ENCODE measurements around the gene C20orf144. TPM values are rescaled to one million over a fixed set of nuclear protein-coding genes. Genes with fewer than 3 reads are reported as not detected.
"Not testable (repeated sequence)": the region's sequence is repeated elsewhere in the genome, so short reads cannot be mapped to it uniquely, and the experiment has no call there.

C20orf144 gene
- total RNA-seq, 1 experiment from 2014 or later = not detected

GRCh38 chr20:33700696-33701441 lies 38.7 kb downstream of the C20orf144 start:
- POLR2A ChIA-PET (ENCODE audit: unreplicated experiment); H3K27me3 ChIP-seq (ENCODE audit: low read length); H3F3A ChIP-seq (ENCODE audit: low read length, unreplicated experiment); H3K9ac ChIP-seq (ENCODE audit: low read length); intact Hi-C loops (cut with micrococcal nuclease); H3K79me2 ChIP-seq (ENCODE audit: low read length); H3K4me3 ChIP-seq (ENCODE audit: low read length); DNase-seq; H3K36me3 ChIP-seq (ENCODE audit: low read depth, low read length); H3K4me2 ChIP-seq (ENCODE audit: low read length); H3K27ac ChIP-seq (ENCODE audit: low read length); CTCF ChIA-PET; H4K20me1 ChIP-seq (ENCODE audit: low read length); H2AFZ ChIP-seq (ENCODE audit: low read length); H3K9me3 ChIP-seq (ENCODE audit: low read length); ATAC-seq; H3K4me1 ChIP-seq (ENCODE audit: insufficient read depth, low read length); H3K9me2 ChIP-seq (replicated peaks; ENCODE audit: low read length); BruUV-seq (replicated peaks): not testable (repeated sequence)

- no peak overlapping the region for H3K9ac ChIP-seq (ENCODE audit: low read length)
- POLR2A ChIA-PET (ENCODE audit: unreplicated experiment) = no interaction called here
- H3K36me3 ChIP-seq (ENCODE audit: low read depth, low read length) = no peaks in the 10 kb centered on the region
- no peaks in the 10 kb centered on the region for H3K9me3 ChIP-seq (ENCODE audit: low read length)
- no peak overlapping the region for H3K4me2 ChIP-seq (ENCODE audit: low read length)
- no peaks in the 10 kb centered on the region for H4K20me1 ChIP-seq (ENCODE audit: low read length)
- intact Hi-C loops (cut with micrococcal nuclease) = no loop called here
- DNase-seq (no peak), ATAC-seq (no peak)
- H3K9me2 ChIP-seq (replicated peaks; ENCODE audit: low read length) = no peaks in the 10 kb centered on the region
- CTCF ChIA-PET = no interaction called here
- TF ChIP-seq CTCF (conservative IDR thresholded peaks at IDR 0.05; ENCODE audit: low read depth, low read length) (no peak), EZH2 (IDR thresholded peaks at IDR 0.05; ENCODE audit: low read length, unreplicated experiment) (no peak), EZH2phosphoT487 (IDR thresholded peaks at IDR 0.05; ENCODE audit: borderline replicate concordance, low read length) (no peak)
- no peaks in the 10 kb centered on the region for H3K79me2 ChIP-seq (ENCODE audit: low read length)
- no peak overlapping the region for H3K4me3 ChIP-seq (ENCODE audit: low read length)
- BruUV-seq (replicated peaks) = no TSS peak
- no peaks in the 10 kb centered on the region for H3K4me1 ChIP-seq (ENCODE audit: insufficient read depth, low read length)
- no peak overlapping the region for H2AFZ ChIP-seq (ENCODE audit: low read length)
- H3K27ac ChIP-seq (ENCODE audit: low read length) = no peak overlapping the region
- no peaks in the 10 kb centered on the region for H3K27me3 ChIP-seq (ENCODE audit: low read length)
- H3F3A ChIP-seq (ENCODE audit: low read length, unreplicated experiment) = no peaks in the 10 kb centered on the region
Measured at GRCh38 chr20:33701629-33702450, 39.7 kb downstream of the C20orf144 start.

GRCh38 chr20:33702861-33703260 lies 40.7 kb downstream of the C20orf144 start:
- intact Hi-C loops (cut with micrococcal nuclease) = no loop called here
- no peak for ATAC-seq
- Histone ChIP-seq H3K27ac (ENCODE audit: low read length) (no peak overlapping the region), H3K4me3 (ENCODE audit: low read length) (no peak overlapping the region), H3K36me3 (ENCODE audit: low read depth, low read length) (no peaks in the 10 kb centered on the region), H3K4me1 (ENCODE audit: insufficient read depth, low read length) (no peaks in the 10 kb centered on the region), H3F3A (ENCODE audit: low read length, unreplicated experiment) (no peaks in the 10 kb centered on the region), H2AFZ (ENCODE audit: low read length) (no peak overlapping the region), H4K20me1 (ENCODE audit: low read length) (no peaks in the 10 kb centered on the region), H3K79me2 (ENCODE audit: low read length) (no peaks in the 10 kb centered on the region), H3K9ac (ENCODE audit: low read length) (no peak overlapping the region), H3K27me3 (ENCODE audit: low read length) (no peaks in the 10 kb centered on the region), H3K9me3 (ENCODE audit: low read length) (no peaks in the 10 kb centered on the region), H3K9me2 (replicated peaks; ENCODE audit: low read length) (no peaks in the 10 kb centered on the region), H3K4me2 (ENCODE audit: low read length) (no peak overlapping the region)
- TF ChIP-seq CTCF (conservative IDR thresholded peaks at IDR 0.05; ENCODE audit: low read depth, low read length) (no peak), EZH2phosphoT487 (IDR thresholded peaks at IDR 0.05; ENCODE audit: borderline replicate concordance, low read length) (no peak), EZH2 (IDR thresholded peaks at IDR 0.05; ENCODE audit: low read length, unreplicated experiment) (no peak)
- ChIA-PET CTCF (no interaction called here), POLR2A (ENCODE audit: unreplicated experiment) (no interaction called here)
- no peak for DNase-seq
- BruUV-seq (replicated peaks) = no TSS peak

All from PC-3 (cell line).